Embryonic facial prominence (tissue), 1 donor: ENCODE results near the gene ING1.
"Not testable (repeated sequence)": the region's sequence is repeated elsewhere in the genome, so short reads cannot be mapped to it uniquely, and the experiment has no call there.

Experiments used
- DNase-seq: peaks from one replicate; pipeline ENCODE4 v3.0.0-alpha.2; 2016; ENCODE audit errors: extremely low spot score

Gene ING1

GRCh38 chr13:110713642-110713952 lies at the start of gene ING1:
Gene ING1, plus strand, starts transcription at chr13:110713700. Its CDS starts 450 bp downstream, at chr13:110714150.
- no peak for DNase-seq

DNA sequence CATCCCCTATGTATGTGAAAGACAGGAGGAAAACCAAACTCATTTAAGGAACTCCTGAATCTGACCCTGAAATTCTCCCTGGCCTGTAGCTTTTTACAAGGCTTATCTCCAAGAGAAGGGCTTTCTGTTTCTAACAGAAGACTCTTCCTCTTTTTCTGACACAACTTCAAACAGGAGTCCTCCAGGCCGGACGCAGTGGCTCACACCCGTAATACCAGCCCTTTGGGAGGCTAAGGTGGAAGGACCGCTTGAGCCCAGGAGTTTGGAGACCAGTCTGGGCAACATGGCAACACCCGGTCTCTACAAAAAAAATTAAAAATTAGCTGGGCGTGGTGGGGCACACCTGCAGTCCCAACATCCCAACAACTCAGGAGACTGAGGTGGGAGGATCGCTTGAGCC lies 49.5 kb upstream of the ING1 start:
- no peak for DNase-seq

- DNase-seq = no peak
Observed at GRCh38 chr13:110664673-110665072, 48.8 kb upstream of the ING1 start.

DNA sequence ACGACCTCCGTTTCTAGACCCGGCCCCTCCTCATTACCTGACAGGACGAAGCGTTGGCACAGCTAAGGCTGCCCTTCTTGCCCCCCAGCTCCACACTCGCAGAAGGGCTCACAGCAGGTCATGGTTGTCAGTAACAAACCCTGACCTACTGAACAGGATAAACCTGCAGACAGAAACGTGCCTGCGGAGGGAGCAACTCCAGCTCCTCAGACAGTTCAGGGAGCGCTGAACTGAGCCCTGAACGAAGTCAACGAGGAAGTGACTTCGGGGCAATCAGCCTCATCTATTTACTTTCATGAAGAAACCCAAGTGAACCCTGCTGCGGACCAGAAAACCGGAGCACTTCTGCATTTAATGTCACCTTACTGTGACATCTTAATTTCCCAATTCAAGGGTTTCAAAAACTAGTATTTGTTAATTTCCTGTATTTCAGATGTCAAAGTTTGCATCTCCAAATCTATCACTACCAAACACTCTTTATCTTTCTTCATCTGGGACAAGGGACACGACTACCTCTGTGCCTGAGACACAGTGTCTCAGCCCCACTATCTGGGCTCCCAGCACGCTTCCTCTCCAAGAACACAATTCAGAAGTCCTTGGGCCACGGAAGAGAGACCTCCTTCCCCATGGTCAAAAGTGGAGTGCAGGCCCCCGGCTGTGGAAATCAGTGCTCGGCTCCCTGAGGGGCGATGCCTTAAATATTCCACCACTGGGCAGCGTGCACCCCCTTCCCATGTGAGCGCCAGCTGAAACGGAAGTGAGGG lies 47.8 kb upstream of the ING1 start:
- no peak for DNase-seq

DNA sequence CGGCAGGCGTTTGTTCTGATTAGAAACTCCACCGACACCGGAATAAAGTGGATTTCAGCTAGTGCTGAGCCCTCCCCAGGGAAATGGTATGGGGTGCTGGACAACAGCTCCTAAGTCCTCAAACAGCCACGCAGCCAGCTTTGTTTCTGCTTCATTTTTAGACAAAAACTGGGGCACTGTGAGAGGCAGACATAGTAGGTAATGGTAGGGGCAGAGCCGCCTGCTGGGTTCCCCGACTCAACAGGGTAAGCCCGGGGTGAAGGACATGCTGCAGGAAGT lies 47.3 kb upstream of the ING1 start:
- DNase-seq = no peak

DNA sequence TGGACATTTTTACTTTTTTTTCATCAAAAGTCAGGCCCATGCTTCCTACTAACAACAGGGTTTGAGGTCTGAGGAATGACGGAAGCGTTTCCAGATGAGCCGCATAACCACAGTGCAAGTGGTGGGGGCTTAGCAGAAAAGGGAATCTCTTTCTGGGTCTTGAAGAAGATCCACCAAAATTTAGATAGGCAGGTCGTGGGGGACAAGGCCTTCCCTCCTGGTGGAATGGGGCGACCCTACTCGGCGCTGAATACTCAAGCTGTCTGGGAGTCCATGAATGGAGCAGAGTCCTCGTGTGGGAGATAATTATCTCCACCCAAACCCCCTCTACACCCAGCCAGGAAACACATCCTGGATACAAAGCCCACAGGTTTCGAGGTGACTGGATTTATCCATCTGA lies 44.5 kb upstream of the ING1 start:
- no peak for DNase-seq

- DNase-seq = not testable (repeated sequence)
Observed at GRCh38 chr13:110669814-110670213, 43.7 kb upstream of the ING1 start.

- DNase-seq = no peak
Observed at GRCh38 chr13:110676595-110677587, 36.6 kb upstream of the ING1 start.

DNA sequence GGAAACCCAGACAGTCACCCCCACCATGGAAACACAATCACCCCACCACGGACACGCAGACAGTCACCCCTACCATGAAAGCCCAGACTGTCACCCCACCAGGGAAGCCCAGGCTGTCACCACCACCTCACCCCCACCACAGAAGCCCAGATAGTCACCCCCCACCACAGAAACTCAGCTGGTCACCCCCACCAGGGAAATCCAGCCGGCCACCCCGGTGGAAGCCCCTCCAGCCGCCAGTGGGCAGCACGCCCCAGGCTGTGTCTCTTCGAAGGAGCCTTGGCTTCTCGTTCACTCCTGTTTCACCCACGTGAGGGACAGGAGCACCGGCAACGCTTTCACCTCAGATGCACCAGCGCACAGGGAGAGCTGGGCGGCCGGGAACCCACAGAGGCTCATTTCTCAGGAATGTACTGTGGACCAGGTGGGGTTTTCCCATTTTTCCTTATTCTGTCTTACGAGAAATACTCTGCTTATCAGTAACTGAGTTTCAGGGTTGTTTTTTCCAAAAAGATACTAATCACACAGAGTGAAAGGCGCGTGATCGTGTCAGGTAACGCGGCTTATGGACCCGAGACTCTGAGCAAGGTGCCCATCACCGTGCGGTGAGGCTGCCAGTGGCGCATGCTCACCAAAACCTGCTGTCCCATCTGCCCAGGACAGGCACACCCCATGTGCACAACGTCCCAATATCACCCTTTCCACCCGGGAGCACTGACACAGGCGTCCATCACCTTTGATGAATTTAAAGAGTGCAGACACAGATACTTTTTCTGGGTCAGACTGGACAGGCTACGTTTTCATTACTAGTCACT lies 35.6 kb upstream of the ING1 start:
- DNase-seq = no peak

- no peak for DNase-seq
Observed at GRCh38 chr13:110680852-110681251, 32.6 kb upstream of the ING1 start.

DNA sequence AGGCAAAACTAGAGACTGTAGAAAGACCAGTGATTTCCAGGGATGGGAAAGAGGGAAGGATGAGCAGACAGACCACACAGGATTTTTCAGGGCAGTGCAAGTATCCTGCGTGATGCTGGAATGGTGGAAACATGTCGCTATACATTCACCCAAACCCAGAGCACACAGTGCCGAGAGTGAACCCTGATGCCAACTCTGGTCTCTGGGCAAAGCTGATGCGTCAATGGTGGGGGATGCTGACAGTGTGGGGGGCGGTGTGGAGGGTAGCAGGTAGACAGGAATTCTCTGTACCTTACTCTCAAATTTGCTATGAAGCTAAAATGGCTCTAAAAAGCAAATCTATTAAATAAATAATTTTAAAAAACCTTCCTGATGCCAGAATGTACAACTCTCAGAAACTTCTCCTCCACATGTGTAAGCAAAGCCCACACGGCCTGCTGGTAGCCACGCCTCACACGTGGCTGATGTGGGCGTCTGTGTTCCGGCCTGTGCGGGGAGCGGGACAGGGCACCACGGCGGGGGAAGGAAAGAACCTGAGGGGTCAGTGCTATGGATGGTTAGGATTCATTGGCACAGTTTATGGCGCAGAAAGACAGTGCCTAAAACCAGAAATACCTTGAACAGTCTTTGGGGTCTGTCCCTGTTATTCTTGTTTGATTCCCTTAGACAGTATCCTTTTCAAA lies 31.5 kb upstream of the ING1 start:
- DNase-seq = no peak

DNA sequence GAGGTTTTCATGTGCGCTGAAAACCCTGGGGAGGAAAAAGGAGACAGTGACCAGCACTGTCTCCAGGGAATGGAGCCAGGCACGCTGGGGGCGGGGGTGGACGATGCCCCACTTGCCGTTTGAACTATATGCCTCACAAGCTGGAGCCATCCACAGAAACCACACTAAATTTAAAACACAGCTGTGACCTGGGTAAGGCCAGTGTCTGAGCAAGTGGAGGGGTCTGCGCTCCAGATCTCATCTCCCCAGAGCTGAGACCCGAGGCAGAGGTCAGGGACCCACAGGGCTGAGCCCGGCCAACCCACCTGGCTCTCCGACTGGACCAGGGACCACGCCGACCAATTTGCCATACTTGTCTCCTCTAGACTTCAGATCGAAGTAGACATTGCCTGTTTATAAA lies 30.8 kb upstream of the ING1 start:
- no peak for DNase-seq

GRCh38 chr13:110683203-110683883 lies 30.2 kb upstream of the ING1 start:
- DNase-seq = no peak

- DNase-seq = no peak
Observed at GRCh38 chr13:110683921-110684320, 29.6 kb upstream of the ING1 start.

DNA sequence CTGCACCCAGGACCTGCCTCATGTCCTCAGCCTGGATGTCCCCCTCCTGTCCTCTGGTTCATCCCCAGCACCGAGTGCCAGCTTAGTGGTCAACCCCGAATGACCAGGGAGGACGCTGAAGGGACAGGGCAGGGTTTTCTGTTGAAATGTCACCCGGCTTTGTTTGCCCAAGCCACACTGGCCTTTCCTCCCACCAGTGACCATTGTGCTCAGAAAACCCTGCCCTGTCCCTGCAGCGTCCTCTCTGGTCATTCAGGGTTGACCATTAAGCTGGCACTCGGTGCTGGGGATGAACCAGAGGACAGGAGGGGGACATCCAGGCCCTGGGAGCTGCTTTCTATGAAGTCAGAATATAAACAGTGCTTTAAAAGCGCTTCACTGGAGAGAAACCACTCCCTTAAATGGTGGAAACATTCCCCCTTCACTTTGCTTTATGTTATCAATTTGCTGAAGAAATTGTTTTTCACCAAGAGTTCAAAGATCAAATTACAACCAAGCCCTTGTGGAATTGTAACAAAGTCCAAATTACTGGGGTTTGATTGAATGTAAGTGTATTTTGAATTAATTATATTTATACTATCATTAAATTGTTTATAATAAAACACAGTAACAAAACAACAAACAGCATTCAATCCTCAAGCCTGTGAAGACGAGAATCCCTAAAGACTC lies 29.0 kb upstream of the ING1 start:
- no peak for DNase-seq

- DNase-seq = no peak
Observed at GRCh38 chr13:110685305-110686020, 28.0 kb upstream of the ING1 start.

GRCh38 chr13:110687736-110688135 lies 25.8 kb upstream of the ING1 start:
- no peak for DNase-seq

DNA sequence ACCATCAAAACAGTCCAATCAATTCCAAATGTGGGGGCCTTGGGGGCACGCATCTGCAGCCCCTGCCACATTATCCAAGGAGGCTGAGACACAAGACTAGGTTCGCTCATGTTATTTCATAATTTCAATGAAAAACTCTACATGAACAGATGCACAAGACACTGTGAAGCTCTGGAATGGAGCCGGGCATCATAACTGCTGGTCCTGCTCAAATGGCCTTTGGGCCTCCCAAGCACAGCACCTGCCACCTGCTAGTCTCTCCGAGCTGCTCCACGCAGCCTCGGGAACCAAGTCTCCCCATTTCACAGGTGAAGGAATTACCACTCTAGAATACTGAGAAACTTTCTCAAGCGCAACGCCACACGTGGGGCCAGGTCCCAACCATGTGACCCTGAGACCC lies 24.5 kb upstream of the ING1 start:
- no peak for DNase-seq

- no peak for DNase-seq
Observed at GRCh38 chr13:110689711-110690110, 23.8 kb upstream of the ING1 start.

DNA sequence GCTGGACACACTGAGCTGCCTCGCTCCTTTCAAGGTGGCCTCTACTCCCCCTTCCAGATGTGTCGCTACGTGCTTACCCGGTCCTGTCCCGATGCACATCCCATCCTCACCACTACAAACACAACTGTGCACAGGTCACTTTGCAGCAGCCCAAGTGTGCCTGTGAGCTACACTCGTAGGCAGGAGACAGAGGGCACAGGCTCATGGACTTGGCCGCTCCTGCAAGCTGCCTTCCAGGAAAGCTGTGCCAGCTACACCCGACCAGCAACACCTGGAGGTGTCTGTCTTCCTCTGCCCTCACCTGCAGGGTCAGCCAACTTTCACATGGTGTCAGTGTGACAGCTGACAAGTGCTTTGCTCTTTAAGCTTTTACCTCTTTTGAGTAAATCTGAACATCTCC lies 23.0 kb upstream of the ING1 start:
- no peak for DNase-seq
